HepG2 (cell line): ENCODE data around the gene AZU1. TPM values are rescaled to one million over a fixed set of nuclear protein-coding genes. Genes with fewer than 3 reads are reported as not detected.

ENCODE experiments used
- ATAC-seq: fragments of 200-7000 bp; cut with Tn5 transposase; 3 replicates; pipeline ENCODE4 v1.9.1; 2020; ENCODE audit warnings: mild to moderate bottlenecking, moderate library complexity
- BruUV-seq: library from RNA; stranded (reverse); fragments of 400-500 nt; replicated peaks from 2 replicates; lab custom pipeline; 2021; lab: Mats Ljungman, UMichigan
- CTCF ChIA-PET: fragments of 300-600 bp; formaldehyde crosslinking; extraction: SDS; loops from one replicate; lab custom pipeline; 2021; ENCODE audit warnings: low total read pairs, inconsistent platforms, low intra/inter-chr PET ratio; lab: Yijun Ruan, JAX
- POLR2A ChIA-PET: fragments of 350-600 bp; sonication (Branson Sonifier 250); formaldehyde crosslinking; loops from one replicate; lab custom pipeline; 2020; ENCODE audit warnings: antibody characterized with exemption, inconsistent platforms; lab: Yijun Ruan, JAX
- DNase-seq: peaks from one replicate; pipeline ENCODE4 v3.0.0-alpha.2; 2015; ENCODE audit warnings: low spot score
- FAIRE-seq: peaks from 3 replicates; lab custom pipeline; 2011; peaks lifted over from hg19 to GRCh38; lab: Jason Lieb, UNC
- H2AFZ ChIP-seq: one replicate; pipeline ENCODE4 v1.6.1; 2011; ENCODE audit warnings: low read length, inconsistent platforms
- H3K27ac ChIP-seq: fragments of 300-600 bp; 3 replicates; pipeline ENCODE4 v1.8.0; 2011; ENCODE audit warnings: mixed run types, mild to moderate bottlenecking, mixed read lengths, low read length, inconsistent platforms; ENCODE audit not compliant: insufficient read depth; ENCODE audit errors: extremely low read length
- H3K27me3 ChIP-seq, 2 experiments: fragments of 200-600 bp in 1 of 2; 2 replicates in 1 of 2; 3 replicates in 1 of 2; pipeline versions ENCODE4 v1.6.0 to v1.8.0; 2011; ENCODE audit warnings: low read length in 2 of 2, mild to moderate bottlenecking in 2 of 2, moderate library complexity in 2 of 2, inconsistent platforms in 1 of 2; ENCODE audit not compliant: insufficient read depth in 2 of 2, control insufficient read depth in 1 of 2
- H3K36me3 ChIP-seq, 2 experiments: fragments of 200-600 bp in 1 of 2; replicated peaks in 1 of 2; 2 replicates in 1 of 2; 3 replicates in 1 of 2; pipeline versions ENCODE4 v1.5.1 to v1.8.0; 2011; ENCODE audit warnings: low read length in 2 of 2, inconsistent platforms in 1 of 2; ENCODE audit not compliant: insufficient read depth in 2 of 2, control insufficient read depth in 1 of 2
- H3K4me1 ChIP-seq: 2 replicates; pipeline ENCODE4 v1.5.1; 2012; ENCODE audit warnings: low read length, inconsistent platforms; ENCODE audit not compliant: insufficient read depth
- H3K4me2 ChIP-seq: 2 replicates; pipeline ENCODE4 v1.6.0; 2011; ENCODE audit warnings: low read depth, low read length, inconsistent platforms
- H3K4me3 ChIP-seq, 3 experiments: fragments of 200-600 bp in 1 of 3; sonication (generic), shearing (Covaris generic) in 1 of 3; replicated peaks in 1 of 3; 2 replicates each; pipeline ENCODE4 v1.5.1; 2011 to 2016; ENCODE audit warnings: low read length in 3 of 3, inconsistent platforms in 2 of 3, low read depth in 2 of 3, mild to moderate bottlenecking in 2 of 3, control low read depth in 1 of 3, mixed read lengths in 1 of 3; ENCODE audit not compliant: insufficient read depth in 1 of 3
- H3K79me2 ChIP-seq: one replicate; pipeline ENCODE4 v1.6.1; 2011; ENCODE audit warnings: low read length, inconsistent platforms; ENCODE audit not compliant: insufficient read depth
- H3K9ac ChIP-seq: 2 replicates; pipeline ENCODE4 v1.6.0; 2011; ENCODE audit warnings: mild to moderate bottlenecking, low read depth, low read length, inconsistent platforms; ENCODE audit not compliant: insufficient read depth
- H3K9me3 ChIP-seq: 2 replicates; pipeline ENCODE4 v1.5.1; 2012; ENCODE audit warnings: mild to moderate bottlenecking, low read length
- H4K20me1 ChIP-seq: 2 replicates; pipeline ENCODE4 v1.6.0; 2011; ENCODE audit warnings: inconsistent platforms, mild to moderate bottlenecking, low read length, moderate library complexity; ENCODE audit not compliant: insufficient read depth
- AGO1 ChIP-seq: fragments of 200-400 bp; formaldehyde crosslinking; IDR thresholded peaks from 2 replicates; pipeline ENCODE4 v1.6.1; 2017; ENCODE audit warnings: mild to moderate bottlenecking, low read depth, low read length, moderate library complexity; ENCODE audit not compliant: poor library complexity, severe bottlenecking
- AGO2 ChIP-seq: fragments of 200-400 bp; formaldehyde crosslinking; optimal IDR thresholded peaks from 2 replicates; pipeline ENCODE3; 2017; ENCODE audit warnings: mild to moderate bottlenecking, low read depth, low read length, moderate library complexity
- AKAP8 ChIP-seq: sonication (generic); formaldehyde crosslinking; IDR thresholded peaks from 2 replicates; pipeline ENCODE4 v1.5.1; 2020; ENCODE audit warnings: mild to moderate bottlenecking, missing genetic modification reagents
- ATF2 ChIP-seq: sonication (generic); formaldehyde crosslinking; IDR thresholded peaks from 2 replicates; pipeline ENCODE4 v1.4.0; 2020; ENCODE audit warnings: missing genetic modification reagents
- HDAC1 ChIP-seq: sonication (generic); formaldehyde crosslinking; IDR thresholded peaks from 2 replicates; pipeline ENCODE4 v1.5.1; 2020; ENCODE audit warnings: mild to moderate bottlenecking, missing genetic modification reagents
- POLR2G ChIP-seq: fragments of 200-400 bp; formaldehyde crosslinking; IDR thresholded peaks from 2 replicates; pipeline ENCODE4 v1.6.1; 2018; ENCODE audit warnings: mild to moderate bottlenecking, low read depth, low read length, moderate library complexity
- ZNF335 ChIP-seq: sonication (generic); formaldehyde crosslinking; IDR thresholded peaks from 2 replicates; pipeline ENCODE4 v1.4.0; 2020; ENCODE audit warnings: missing genetic modification reagents
- ZNF460 ChIP-seq: sonication (generic); formaldehyde crosslinking; IDR thresholded peaks from 2 replicates; pipeline ENCODE4 v1.5.1; 2020; ENCODE audit warnings: missing genetic modification reagents, mild to moderate bottlenecking, borderline replicate concordance
- ZNF563 ChIP-seq: sonication (generic); formaldehyde crosslinking; IDR thresholded peaks from 2 replicates; pipeline ENCODE4 v1.8.0; 2022; ENCODE audit warnings: mild to moderate bottlenecking, moderate library complexity, missing genetic modification reagents
- WGBS: methylation state at CpG from one replicate; pipeline ENCODE4 v1.1.6; 2017; ENCODE audit warnings: low lambda C conversion rate; 5-methylcytosine and 5-hydroxymethylcytosine counted together
- in situ Hi-C: cut with HindIII; loops from 2 replicates; pipeline ENCODE4 v1.10.0; 2017; ENCODE audit warnings: low pct_unique_long_range_greater_than_20kb; ENCODE audit not compliant: extremely low pct_ligation_motif_present
- intact Hi-C: fragments of 100-400 bp; cut with micrococcal nuclease; formaldehyde crosslinking; loops from one replicate; pipeline ENCODE4 v1.10.0; 2022; ENCODE audit not compliant: unreplicated experiment
- polyA plus RNA-seq, 8 experiments: library from polyadenylated mRNA; depleted of rRNA in 3 of 8; stranded (reverse) in 7 of 8; unstranded in 1 of 8; fragments of >200 nt; fragmentation: Illumina TruSeq in 4 of 8; extraction: Trizol in 4 of 8; gene quantifications; 2 replicates each; pipeline versions ENCODE4 v1.2.1 to v1.2.3, GENCODE V29; 2011 to 2016; ENCODE audit warnings: low read depth in 4 of 8, missing spikeins in 1 of 8, mixed read lengths in 1 of 8; ENCODE audit not compliant: insufficient read depth in 1 of 8
- total RNA-seq, 5 experiments: library from RNA; depleted of rRNA; stranded (reverse); fragments of >200 nt; fragmentation: Illumina TruSeq; extraction: Trizol; gene quantifications; 2 replicates each; pipeline ENCODE4 v1.2.3, GENCODE V29; 2016; ENCODE audit warnings: low read depth in 1 of 5

Gene AZU1
- total and polyA plus RNA-seq, 2 of the 13 experiments (the other 11 are each of a cell fraction or from before 2014, with no cell fraction given): not detected

GRCh38 chr19:801861-802497 is 25.7 kb upstream of the AZU1 start:
- Histone ChIP-seq H3K27ac (peak overlapping the region; percentile 45), H3K9me3 (no peaks in the 10 kb centered on the region), H4K20me1 (peaks cover 84% of the 10 kb centered on the region), H3K4me3 (peak overlapping the region in 1 of 3 experiments; percentile 96; a peak in 2 of 6 replicates), H3K4me2 (peak overlapping the region; percentile 89), H3K9ac (peak overlapping the region; percentile 99; the same call in 1 of the 2 replicates), H3K4me1 (peaks cover 35% of the 10 kb centered on the region), H2AFZ (no peak overlapping the region), H3K79me2 (peaks cover 85% of the 10 kb centered on the region), H3K36me3 (peaks cover 40 to 69% of the 10 kb centered on the region in 2 experiments; a peak in 4 of 5 replicates)
- WGBS: 89% methylated on average over 23 of the region's 23 CpGs
- intact Hi-C loops (no loop called here), in situ Hi-C loops (no loop called here)
- no peak for FAIRE-seq
- POLR2A ChIA-PET: interaction anchor here (0.5 kb wide), 1 partner anchor 10 kb away, joined by 4 read pairs; no protein-coding TSS in a partner anchor
- no peak for ATAC-seq
- DNase-seq: no peak
- BruUV-seq: no TSS peak
- CTCF ChIA-PET: no interaction called here
- TF ChIP-seq AGO1 (peak; percentile 15), AKAP8 (CRISPR knock-in tag) (0 out of 2 replicates have a peak, but pooled peaks have one; percentile 30), ATF2 (CRISPR knock-in tag) (no peak), HDAC1 (CRISPR knock-in tag) (no peak), ZNF460 (CRISPR knock-in tag) (no peak), POLR2G (0 out of 2 replicates have a peak, but pooled peaks have one; percentile 5), AGO2 (peak; percentile 57), ZNF335 (no peak), ZNF563 (CRISPR knock-in tag) (0 out of 2 replicates have a peak, but pooled peaks have one; percentile 23)
- TF ChIP-seq, all 625 proteins: peak for 5
- H3K27me3 ChIP-seq: no peaks in the 10 kb centered on the region; a peak in 1 of 5 replicates
